ENCODE data around the gene KDM5A.

DNA sequence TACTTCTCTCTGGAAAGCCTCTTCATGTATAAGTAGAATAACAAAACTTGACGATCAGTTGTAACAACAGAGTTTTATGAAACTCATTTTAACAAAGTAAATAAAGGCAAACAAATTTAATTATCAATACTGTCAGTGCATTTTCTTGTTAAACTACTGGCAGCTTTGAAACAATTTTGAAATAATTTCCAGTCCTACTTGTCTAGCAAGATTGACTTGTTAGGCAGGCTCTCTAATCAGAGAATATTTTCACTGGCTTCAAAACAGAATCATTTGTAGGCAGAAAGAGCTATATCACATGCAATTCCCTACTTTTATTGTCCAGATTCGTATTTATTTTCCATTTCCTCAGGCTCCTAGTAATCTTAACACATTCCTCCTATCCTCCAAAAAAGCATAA, 80.6 kb downstream of the KDM5A start:
- TF ChIP-seq, protein P1, sequence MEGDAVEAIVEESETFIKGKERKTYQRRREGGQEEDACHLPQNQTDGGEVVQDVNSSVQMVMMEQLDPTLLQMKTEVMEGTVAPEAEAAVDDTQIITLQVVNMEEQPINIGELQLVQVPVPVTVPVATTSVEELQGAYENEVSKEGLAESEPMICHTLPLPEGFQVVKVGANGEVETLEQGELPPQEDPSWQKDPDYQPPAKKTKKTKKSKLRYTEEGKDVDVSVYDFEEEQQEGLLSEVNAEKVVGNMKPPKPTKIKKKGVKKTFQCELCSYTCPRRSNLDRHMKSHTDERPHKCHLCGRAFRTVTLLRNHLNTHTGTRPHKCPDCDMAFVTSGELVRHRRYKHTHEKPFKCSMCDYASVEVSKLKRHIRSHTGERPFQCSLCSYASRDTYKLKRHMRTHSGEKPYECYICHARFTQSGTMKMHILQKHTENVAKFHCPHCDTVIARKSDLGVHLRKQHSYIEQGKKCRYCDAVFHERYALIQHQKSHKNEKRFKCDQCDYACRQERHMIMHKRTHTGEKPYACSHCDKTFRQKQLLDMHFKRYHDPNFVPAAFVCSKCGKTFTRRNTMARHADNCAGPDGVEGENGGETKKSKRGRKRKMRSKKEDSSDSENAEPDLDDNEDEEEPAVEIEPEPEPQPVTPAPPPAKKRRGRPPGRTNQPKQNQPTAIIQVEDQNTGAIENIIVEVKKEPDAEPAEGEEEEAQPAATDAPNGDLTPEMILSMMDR (IDR thresholded peaks at IDR 0.05), result no peak
- TF ChIP-seq POLR2A (IDR thresholded peaks at IDR 0.05), result no peak

Measured in vagina (tissue), 2 donors.